HepG2 (cell line): Measurements from ENCODE around the gene SBK1. TPM values are rescaled to one million over a fixed set of nuclear protein-coding genes. Genes with fewer than 3 reads are reported as not detected.

Source experiments
- CCAR2 ChIP-seq: fragments of 200-400 bp; formaldehyde crosslinking; optimal IDR thresholded peaks from 2 replicates; pipeline ENCODE3; 2018; ENCODE audit warnings: low read depth, mild to moderate bottlenecking, low read length, moderate library complexity
- CTCF ChIP-seq: sonication (generic); formaldehyde crosslinking; IDR thresholded peaks from 2 replicates; pipeline ENCODE4 v1.5.0; 2020; ENCODE audit warnings: mild to moderate bottlenecking, missing genetic modification reagents, moderate library complexity
- GABPA ChIP-seq, 2 experiments: IDR thresholded peaks; 2 replicates each; pipeline ENCODE4 v1.6.1; 2011 to 2016; ENCODE audit warnings: low read depth in 2 of 2, low read length in 1 of 2, missing biosample characterization in 1 of 2, missing genetic modification characterization in 1 of 2
- GFI1 ChIP-seq: sonication (generic); formaldehyde crosslinking; IDR thresholded peaks from 2 replicates; pipeline ENCODE4 v1.5.0; 2020; ENCODE audit warnings: missing genetic modification reagents, mild to moderate bottlenecking, borderline replicate concordance
- PBX2 ChIP-seq: IDR thresholded peaks from 2 replicates; pipeline ENCODE4 v1.6.1; 2016; ENCODE audit warnings: control low read depth
- SIN3A ChIP-seq: IDR thresholded peaks from 2 replicates; pipeline ENCODE4 v1.6.1; 2011; ENCODE audit warnings: low read depth, mild to moderate bottlenecking, control low read depth, low read length, borderline replicate concordance
- SKI ChIP-seq: fragments of 450-650 bp; IDR thresholded peaks from one replicate; pipeline ENCODE4 v1.6.1; 2018; ENCODE audit warnings: mild to moderate bottlenecking; ENCODE audit not compliant: partially characterized antibody
- ZBTB44 ChIP-seq: sonication (generic); formaldehyde crosslinking; IDR thresholded peaks from 2 replicates; pipeline ENCODE4 v1.4.0; 2020; ENCODE audit warnings: missing genetic modification reagents
- ZMAT3 ChIP-seq: sonication (generic); formaldehyde crosslinking; conservative IDR thresholded peaks from 2 replicates; pipeline ENCODE4 v1.7.0; 2021; ENCODE audit warnings: missing genetic modification reagents
- ZNF230 ChIP-seq: sonication (generic); formaldehyde crosslinking; IDR thresholded peaks from 2 replicates; pipeline ENCODE4 v1.4.0; 2020; ENCODE audit warnings: mild to moderate bottlenecking, missing genetic modification reagents
- ZNF430 ChIP-seq: sonication (generic); formaldehyde crosslinking; IDR thresholded peaks from 2 replicates; pipeline ENCODE4 v1.9.0; 2021; ENCODE audit warnings: mild to moderate bottlenecking, missing genetic modification reagents
- ZNF451 ChIP-seq: sonication (generic); formaldehyde crosslinking; IDR thresholded peaks from 2 replicates; pipeline ENCODE4 v1.5.0; 2020; ENCODE audit warnings: mild to moderate bottlenecking, missing genetic modification reagents
- ZNF496 ChIP-seq: sonication (generic); formaldehyde crosslinking; IDR thresholded peaks from 2 replicates; pipeline ENCODE4 v1.8.1; 2023; ENCODE audit warnings: mild to moderate bottlenecking, moderate library complexity, missing genetic modification reagents; ENCODE audit not compliant: insufficient replicate concordance
- ZNF567 ChIP-seq: sonication (generic); formaldehyde crosslinking; IDR thresholded peaks from 2 replicates; pipeline ENCODE4 v1.8.1; 2023; ENCODE audit warnings: mild to moderate bottlenecking, missing genetic modification reagents, borderline replicate concordance
- ZNF776 ChIP-seq: sonication (generic); formaldehyde crosslinking; IDR thresholded peaks from 2 replicates; pipeline ENCODE4 v1.4.0; 2020; ENCODE audit warnings: mild to moderate bottlenecking, missing genetic modification reagents
- ZNF879 ChIP-seq: sonication (generic); formaldehyde crosslinking; IDR thresholded peaks from 2 replicates; pipeline ENCODE4 v1.8.1; 2023; ENCODE audit warnings: missing genetic modification reagents
- polyA plus RNA-seq, 8 experiments: library from polyadenylated mRNA; depleted of rRNA in 3 of 8; stranded (reverse) in 7 of 8; unstranded in 1 of 8; fragments of >200 nt; fragmentation: Illumina TruSeq in 4 of 8; extraction: Trizol in 4 of 8; gene quantifications; 2 replicates each; pipeline versions ENCODE4 v1.2.1 to v1.2.3, GENCODE V29; 2011 to 2016; ENCODE audit warnings: low read depth in 4 of 8, missing spikeins in 1 of 8, mixed read lengths in 1 of 8; ENCODE audit not compliant: insufficient read depth in 1 of 8
- total RNA-seq, 5 experiments: library from RNA; depleted of rRNA; stranded (reverse); fragments of >200 nt; fragmentation: Illumina TruSeq; extraction: Trizol; gene quantifications; 2 replicates each; pipeline ENCODE4 v1.2.3, GENCODE V29; 2016; ENCODE audit warnings: low read depth in 1 of 5
- TF ChIP-seq, protein P1 (sequence below): sonication (generic); formaldehyde crosslinking; IDR thresholded peaks from 2 replicates; pipeline ENCODE4 v1.8.1; 2023; ENCODE audit warnings: mild to moderate bottlenecking, missing genetic modification reagents, borderline replicate concordance
- TF ChIP-seq, protein P2 (sequence below): sonication (generic); formaldehyde crosslinking; IDR thresholded peaks from 2 replicates; pipeline ENCODE4 v1.5.0; 2020; ENCODE audit warnings: mild to moderate bottlenecking, missing genetic modification reagents, borderline replicate concordance
- TF ChIP-seq, protein P3 (sequence below): sonication (generic); formaldehyde crosslinking; IDR thresholded peaks from 2 replicates; pipeline ENCODE4 v1.8.1; 2022; ENCODE audit warnings: mild to moderate bottlenecking, missing genetic modification reagents

Gene SBK1
- total and polyA plus RNA-seq, 2 of the 13 experiments (the other 11 are each of a cell fraction or from before 2014, with no cell fraction given) = 0.15 to 0.17 TPM

DNA sequence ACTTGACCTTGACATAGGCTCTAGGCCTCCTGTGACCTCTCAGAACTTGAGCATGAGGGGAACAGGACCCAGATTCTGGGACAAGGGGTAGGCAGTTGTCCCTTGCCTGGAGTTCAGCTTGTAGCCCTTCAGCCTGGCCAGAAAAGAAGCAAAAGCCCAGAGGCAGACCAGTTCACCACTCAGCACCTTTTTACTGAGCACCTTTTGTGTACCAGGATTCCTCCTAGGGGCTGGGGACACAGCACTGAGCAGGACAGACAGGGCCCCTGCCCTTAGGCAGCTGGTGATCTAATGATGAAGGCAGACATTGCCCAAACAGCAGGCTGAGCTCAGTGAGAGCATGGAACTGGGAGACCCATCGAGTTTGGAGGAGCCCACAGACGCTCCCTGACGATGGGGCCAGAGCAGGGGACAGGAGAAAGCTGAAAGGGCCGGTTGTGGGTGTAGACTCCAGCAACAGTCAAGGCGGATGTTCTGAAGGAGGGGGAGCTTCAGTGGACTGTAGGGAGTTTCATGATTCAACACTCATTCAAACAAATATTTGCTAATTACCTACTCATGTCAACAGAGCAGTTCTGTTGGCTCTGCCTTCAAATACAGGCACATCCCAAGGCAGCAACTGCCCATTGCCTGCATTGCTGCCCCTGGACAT is 32.0 kb downstream of the SBK1 start (continued):
- TF ChIP-seq GABPA (IDR thresholded peaks at IDR 0.05; ENCODE audit: low read depth, low read length) (no peak), GABPA (CRISPR knock-in tag; IDR thresholded peaks at IDR 0.05; ENCODE audit: low read depth) (peak; percentile 38; the same call in 1 of the 2 replicates), CTCF (CRISPR knock-in tag) (no peak; the same call in 1 of the 2 replicates), SKI (peak; percentile 18), CCAR2 (no peak), ZNF567 (no peak), PBX2 (CRISPR knock-in tag) (no peak), ZNF879 (CRISPR knock-in tag) (no peak), ZNF451 (CRISPR knock-in tag) (no peak), SIN3A (no peak), ZNF230 (CRISPR knock-in tag) (peak; percentile 26; the same call in 1 of the 2 replicates), ZNF496 (CRISPR knock-in tag) (no peak), ZBTB44 (no peak), ZNF430 (no peak), ZNF776 (CRISPR knock-in tag) (no peak), GFI1 (CRISPR knock-in tag) (no peak; the same call in 1 of the 2 replicates), ZMAT3 (CRISPR knock-in tag) (no peak)
- TF ChIP-seq, protein P1, sequence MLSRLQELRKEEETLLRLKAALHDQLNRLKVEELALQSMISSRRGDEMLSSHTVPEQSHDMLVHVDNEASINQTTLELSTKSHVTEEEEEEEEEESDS (CRISPR knock-in tag) = no peak
- TF ChIP-seq, protein P2, sequence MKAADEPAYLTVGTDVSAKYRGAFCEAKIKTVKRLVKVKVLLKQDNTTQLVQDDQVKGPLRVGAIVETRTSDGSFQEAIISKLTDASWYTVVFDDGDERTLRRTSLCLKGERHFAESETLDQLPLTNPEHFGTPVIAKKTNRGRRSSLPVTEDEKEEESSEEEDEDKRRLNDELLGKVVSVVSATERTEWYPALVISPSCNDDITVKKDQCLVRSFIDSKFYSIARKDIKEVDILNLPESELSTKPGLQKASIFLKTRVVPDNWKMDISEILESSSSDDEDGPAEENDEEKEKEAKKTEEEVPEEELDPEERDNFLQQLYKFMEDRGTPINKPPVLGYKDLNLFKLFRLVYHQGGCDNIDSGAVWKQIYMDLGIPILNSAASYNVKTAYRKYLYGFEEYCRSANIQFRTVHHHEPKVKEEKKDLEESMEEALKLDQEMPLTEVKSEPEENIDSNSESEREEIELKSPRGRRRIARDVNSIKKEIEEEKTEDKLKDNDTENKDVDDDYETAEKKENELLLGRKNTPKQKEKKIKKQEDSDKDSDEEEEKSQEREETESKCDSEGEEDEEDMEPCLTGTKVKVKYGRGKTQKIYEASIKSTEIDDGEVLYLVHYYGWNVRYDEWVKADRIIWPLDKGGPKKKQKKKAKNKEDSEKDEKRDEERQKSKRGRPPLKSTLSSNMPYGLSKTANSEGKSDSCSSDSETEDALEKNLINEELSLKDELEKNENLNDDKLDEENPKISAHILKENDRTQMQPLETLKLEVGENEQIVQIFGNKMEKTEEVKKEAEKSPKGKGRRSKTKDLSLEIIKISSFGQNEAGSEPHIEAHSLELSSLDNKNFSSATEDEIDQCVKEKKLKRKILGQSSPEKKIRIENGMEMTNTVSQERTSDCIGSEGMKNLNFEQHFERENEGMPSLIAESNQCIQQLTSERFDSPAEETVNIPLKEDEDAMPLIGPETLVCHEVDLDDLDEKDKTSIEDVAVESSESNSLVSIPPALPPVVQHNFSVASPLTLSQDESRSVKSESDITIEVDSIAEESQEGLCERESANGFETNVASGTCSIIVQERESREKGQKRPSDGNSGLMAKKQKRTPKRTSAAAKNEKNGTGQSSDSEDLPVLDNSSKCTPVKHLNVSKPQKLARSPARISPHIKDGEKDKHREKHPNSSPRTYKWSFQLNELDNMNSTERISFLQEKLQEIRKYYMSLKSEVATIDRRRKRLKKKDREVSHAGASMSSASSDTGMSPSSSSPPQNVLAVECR = peak; percentile 41; the same call in 1 of the 2 replicates
- TF ChIP-seq, protein P3, sequence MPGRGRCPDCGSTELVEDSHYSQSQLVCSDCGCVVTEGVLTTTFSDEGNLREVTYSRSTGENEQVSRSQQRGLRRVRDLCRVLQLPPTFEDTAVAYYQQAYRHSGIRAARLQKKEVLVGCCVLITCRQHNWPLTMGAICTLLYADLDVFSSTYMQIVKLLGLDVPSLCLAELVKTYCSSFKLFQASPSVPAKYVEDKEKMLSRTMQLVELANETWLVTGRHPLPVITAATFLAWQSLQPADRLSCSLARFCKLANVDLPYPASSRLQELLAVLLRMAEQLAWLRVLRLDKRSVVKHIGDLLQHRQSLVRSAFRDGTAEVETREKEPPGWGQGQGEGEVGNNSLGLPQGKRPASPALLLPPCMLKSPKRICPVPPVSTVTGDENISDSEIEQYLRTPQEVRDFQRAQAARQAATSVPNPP (CRISPR knock-in tag) = no peak
